HG03175 (cell line): ENCODE results near the gene IL1RAPL2.
"Not testable (repeated sequence)": the region's sequence is repeated elsewhere in the genome, so short reads cannot be mapped to it uniquely, and the experiment has no call there.

ENCODE experiments used
- ATAC-seq: cut with Tn5 transposase; IDR thresholded peaks from one replicate; pipeline ENCODE4 v1.9.1; 2021; ENCODE audit warnings: mild to moderate bottlenecking, moderate library complexity; ENCODE audit not compliant: unreplicated experiment

Gene IL1RAPL2

GRCh38 chrX:104565791-104566680, at the start of gene IL1RAPL2:
Gene IL1RAPL2, plus strand, starts transcription at chrX:104566199.
- ATAC-seq = no peak

DNA sequence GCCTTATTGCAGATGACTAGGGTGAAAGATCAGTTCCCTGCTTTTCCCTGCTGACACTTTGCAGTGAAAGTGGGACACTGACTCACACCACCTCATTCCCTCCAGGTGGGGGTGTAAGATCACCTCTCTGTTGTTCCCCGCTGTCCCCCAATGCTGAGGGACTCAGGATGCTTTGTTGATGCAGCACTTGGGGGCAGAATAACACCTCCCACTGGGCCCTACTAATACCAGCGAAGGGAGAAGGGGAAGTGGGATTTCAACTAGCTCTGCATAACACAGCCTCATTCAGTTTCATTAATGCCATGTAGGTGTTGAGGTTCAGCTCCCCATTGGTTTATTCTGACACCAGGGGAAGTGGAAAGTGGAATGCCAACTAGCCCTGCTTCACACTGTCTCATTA, 43.6 kb upstream of the IL1RAPL2 start:
- no peak for ATAC-seq

- ATAC-seq = no peak
Measured at GRCh38 chrX:104523858-104524257, 42.1 kb upstream of the IL1RAPL2 start.

DNA sequence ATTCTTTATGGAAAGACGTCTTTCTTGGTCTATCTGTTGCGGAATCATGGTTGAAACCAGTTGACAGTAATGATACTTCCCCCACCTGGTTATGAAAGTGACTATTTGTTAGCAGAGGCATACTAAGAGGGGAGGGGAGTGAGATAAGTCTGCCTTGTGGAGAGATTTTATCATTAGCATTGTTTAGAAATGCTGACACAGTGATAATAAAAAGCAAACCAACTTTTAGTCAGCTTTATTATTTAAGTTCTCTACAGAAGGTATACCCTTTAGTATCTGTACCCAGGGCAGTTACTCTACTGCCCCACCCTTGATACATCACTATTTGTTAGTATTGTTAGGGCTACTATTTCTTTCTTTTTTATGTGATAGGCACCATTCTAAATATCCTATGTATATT, 26.9 kb upstream of the IL1RAPL2 start:
- ATAC-seq = no peak

DNA sequence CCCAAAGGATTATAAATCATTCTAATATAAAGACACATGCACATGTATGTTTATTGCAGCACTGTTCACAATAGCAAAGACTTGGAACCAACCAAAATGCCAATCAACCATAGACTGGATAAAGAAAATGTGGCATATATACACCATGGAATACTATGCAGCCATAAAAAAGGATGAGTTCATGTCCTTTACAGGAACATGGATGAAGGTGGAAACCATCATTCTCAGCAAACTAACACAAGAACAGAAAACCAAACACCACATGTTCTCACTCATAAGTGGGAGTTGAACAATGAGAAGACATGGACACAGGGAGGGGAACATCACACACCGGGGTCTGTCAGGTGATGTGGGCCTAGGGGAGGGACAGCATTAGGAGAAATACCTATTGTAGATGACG, 23.6 kb upstream of the IL1RAPL2 start:
- ATAC-seq = not testable (repeated sequence)

DNA sequence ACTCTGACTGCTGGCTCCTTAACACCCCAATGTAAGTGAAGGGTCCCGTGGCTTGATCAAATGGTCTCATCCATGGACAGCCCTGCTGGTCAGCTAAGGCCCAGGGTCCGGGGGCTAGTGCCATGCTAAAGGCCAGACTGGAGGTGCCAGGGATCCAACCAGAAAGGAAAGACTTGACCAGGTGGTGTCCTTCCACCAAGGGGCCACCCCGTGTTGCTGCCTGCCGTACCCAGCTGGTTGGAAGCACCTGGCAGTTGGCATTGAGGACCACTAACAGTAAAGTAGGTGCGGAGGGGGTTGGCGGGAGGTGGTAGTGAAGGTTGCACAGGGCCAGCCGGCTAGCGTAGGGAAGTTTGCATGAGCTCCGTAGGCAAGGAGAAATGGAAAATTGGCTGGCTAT, 1.7 kb upstream of the IL1RAPL2 start:
- no peak for ATAC-seq

- no peak for ATAC-seq
Measured at GRCh38 chrX:104564921-104565703, 887 bp upstream of the IL1RAPL2 start.

DNA sequence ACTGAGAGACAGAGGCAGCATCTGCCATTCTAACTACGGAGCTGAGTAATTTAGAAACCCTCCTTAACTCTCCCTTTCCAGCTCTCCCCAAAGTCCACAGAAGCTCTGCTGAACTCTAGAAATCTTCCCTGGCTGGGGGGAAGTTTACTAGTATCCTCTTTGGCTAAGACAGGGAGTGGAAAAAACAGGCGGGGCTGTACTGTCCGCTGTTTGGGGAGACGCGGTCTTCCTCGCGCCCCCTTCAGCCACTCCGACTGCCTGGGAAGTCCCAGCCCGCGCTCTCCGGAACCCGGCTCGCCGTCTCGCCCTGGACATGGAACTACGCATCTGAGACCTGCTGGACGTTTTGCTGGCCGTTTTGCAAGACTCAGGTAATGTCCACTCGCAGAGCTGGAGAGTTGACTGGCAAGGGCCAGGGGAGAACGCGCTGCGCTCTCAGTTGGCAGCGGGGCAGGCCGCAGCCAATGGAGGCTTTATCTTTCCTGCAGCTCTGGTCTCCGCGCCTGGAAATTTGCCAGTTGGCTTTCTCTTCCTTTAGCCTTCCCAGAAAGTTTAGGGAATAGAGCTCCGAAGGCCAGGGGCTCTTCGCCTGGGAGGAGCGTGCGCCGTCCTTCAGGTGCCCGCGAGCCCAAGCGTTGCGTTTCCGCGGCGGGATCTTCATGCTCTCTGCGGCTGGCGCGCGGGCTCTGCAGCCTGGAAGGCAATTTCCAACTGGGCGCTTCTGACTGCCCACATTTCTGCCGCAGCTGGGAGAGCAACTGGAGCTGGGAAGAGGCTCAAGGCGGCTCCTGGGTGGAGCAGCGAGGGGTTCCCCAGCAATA, 892 bp downstream of the IL1RAPL2 start:
- no peak for ATAC-seq

DNA sequence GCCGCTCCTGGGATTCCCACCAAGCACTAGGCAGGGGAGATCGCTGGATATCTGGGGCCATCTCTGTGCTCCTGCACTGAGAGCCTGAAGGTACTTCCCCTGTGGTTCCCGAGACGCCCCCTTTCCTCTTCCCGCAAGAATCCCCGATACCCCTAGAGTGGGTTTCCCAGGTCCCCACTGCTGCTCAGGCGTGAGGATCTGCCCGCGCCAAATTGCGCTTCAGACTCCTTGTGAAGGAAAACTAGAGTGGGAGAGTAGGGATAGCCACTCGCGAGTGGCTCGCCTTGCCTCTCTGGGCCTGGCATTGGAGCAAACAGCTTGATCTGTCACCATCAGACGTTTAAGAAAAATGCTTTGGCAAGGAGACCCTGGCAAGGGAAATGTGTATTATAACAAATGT, 1.5 kb downstream of the IL1RAPL2 start:
- no peak for ATAC-seq

GRCh38 chrX:104568304-104568915, 2.4 kb downstream of the IL1RAPL2 start:
- ATAC-seq = no peak

DNA sequence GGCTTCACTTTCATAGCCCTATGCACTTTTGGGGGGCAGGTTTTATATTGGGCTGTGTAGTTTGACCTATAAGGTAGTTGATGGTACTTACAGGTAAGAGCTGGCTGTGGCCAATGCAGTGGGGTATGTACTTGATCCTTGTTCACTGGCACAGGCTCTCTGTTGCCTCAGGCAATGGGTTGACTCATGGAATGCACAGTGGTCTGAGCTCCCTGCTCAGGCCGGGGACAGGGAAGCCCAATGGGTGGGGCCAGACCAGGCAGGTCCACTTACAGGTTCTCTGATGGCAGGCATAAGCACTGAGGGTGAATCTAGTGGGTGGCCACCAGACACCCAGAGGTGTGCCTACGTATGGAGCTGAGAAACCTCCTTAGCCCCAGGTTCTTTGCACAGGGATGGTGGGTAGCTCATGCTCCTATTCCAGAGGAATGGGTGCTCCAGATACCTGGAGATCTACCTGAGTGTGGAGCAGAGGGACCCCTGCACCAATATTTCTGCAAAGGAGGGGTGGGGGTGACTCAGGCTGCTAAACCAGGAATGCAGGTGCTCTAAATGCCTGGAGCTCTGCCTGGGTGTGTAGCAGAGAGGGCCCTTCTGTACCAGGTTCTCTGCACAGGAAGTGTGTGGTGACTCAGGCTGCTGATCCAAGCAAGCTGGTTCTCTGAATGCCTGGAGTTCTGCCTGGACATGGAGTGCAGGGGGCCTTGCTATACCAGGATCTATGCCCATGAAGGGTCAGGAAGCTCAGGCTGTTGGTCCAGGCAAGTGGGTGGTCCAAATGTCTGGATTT, 52.3 kb downstream of the IL1RAPL2 start:
- ATAC-seq = no peak

GRCh38 chrX:104621781-104622180, 55.8 kb downstream of the IL1RAPL2 start:
- ATAC-seq = no peak

DNA sequence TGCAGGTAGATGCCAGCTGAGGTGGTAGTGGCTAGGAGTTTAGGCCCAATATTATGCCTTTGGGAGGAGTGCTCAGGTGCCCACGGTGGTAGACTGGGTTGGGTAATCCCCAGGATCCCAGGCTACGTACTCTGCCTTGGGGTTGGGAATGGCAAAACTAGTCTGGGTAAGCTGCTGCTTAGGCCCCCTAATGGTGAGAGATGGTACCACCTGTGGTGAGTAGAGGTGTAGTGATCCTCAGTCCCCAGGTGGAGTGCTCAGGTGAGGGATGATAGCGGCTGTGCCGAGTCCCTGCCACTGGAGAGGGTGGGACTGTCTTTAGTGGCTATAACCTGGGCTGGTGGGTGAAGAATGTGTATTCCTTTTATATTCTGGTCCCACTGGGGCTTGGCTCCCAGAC, 75.2 kb downstream of the IL1RAPL2 start:
- no peak for ATAC-seq

DNA sequence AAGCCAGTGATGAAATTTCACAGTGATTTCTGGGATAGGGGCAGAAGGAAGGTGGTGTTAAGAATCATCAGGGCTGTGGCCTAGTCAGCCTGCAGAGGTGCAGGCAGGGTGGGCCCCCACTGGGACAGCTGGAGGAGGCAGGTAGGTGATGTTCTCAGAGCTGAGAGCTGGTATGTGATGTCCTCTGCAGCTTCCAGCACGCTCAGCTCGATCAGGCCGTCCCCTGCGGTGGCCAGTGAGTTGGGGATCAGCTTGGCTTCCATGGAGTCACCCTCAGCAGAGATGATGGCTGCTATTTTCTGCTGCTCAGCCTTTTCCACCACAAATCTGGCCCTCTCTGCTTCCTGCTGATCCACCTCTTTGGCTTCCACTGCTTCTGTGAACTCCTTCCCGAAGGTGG, 81.1 kb downstream of the IL1RAPL2 start:
- ATAC-seq = no peak

DNA sequence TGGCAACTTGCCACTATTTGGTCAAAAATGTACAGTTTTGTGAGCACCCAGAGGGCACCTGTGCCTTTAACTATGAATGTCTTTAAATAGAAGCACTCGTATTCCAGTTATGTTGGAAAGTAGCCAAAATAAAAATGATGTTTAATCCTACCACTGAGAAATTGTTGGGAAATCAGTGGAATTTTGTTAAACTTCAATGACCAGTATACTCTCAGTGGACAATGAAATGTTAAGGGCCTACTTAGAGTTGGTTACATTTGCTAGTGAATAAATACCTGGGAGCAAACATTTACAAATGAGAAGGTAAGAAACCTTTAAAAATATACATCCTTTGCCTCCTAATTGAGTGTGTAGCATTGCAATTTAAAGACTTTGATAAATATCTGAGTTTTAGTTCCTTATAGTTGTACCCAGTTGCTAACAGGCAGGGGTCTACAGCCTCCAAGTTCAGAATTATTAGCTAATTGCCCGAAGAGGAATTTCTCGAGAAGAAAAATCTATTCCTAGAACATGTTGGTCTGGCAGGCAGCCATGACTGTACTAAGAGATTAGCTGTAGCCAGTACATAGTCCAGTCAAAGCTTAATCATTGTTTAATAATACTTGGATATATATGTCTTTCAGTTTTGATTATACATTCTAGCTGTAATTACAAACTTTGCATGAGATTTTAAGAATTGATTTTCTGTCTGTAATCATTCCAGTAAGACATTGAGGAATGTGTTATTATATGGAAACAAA, 93.2 kb downstream of the IL1RAPL2 start:
- ATAC-seq = no peak

- no peak for ATAC-seq
Measured at GRCh38 chrX:104660092-104660491, 94.1 kb downstream of the IL1RAPL2 start.

- ATAC-seq = no peak
Measured at GRCh38 chrX:104662694-104663093, 96.7 kb downstream of the IL1RAPL2 start.

DNA sequence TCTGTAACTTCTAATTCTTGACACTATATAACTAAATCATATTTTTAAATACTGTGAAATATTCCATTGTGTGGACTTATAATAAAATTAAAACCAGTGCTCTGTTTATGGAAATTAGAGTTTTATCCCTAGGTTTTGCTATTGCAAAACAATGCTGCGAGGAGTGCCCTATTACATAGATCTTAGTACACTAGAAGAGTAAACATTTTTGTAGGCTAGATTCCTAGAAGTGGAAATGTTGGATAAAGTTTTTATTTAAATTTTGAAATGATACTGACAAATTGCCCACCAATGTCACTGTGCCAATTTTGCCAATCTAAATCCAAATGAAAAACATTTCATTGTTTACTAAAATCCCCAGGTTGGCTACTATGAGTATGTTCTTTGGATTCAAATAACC, 99.7 kb downstream of the IL1RAPL2 start:
- ATAC-seq = no peak

GRCh38 chrX:104668550-104668949, 102.6 kb downstream of the IL1RAPL2 start:
- ATAC-seq = no peak
